ENCODE data around the gene SLC27A3. TPM values are rescaled to one million over a fixed set of nuclear protein-coding genes. Genes with fewer than 3 reads are reported as not detected.

Gene SLC27A3
- total RNA-seq, 1 experiment from 2014 or later, result 11.1 TPM

DNA sequence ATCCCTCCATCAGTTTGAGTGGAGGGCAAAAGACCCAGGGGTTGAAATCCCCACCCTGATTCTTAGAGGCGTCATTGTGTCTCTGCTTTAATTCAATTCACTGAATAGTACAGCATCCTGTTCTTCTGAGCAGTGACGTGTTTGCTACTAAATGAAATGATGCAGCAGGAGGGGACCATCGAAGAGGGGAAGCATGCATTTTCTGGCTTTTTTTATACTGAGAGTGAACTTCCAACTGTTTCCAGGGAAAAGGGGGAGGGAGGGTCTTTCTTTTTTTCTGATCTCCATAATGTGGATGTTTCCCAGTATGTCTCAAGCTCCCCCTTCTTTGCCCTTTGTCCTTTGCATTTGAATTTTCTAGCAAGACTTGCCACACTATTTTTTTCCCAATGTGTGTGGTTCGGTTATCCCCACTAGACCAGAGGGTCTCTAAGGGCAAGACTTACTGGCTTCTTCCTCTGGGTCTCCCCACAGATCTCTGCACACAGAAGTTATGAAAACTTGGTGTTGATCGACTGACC is 44.7 kb upstream of the SLC27A3 start:
- POLR2A ChIA-PET, result interaction anchor here (1.4 to 5.9 kb wide), 2 partner anchors 12 to 15 kb away, joined by 3 to 35 read pairs; no protein-coding TSS in a partner anchor
- Mint-ChIP-seq H3K27me3 (ENCODE audit: insufficient read depth, unreplicated experiment) (no peaks in the 10 kb centered on the region), H3K9me3 (ENCODE audit: unreplicated experiment) (no peaks in the 10 kb centered on the region), H3K36me3 (ENCODE audit: insufficient read depth, unreplicated experiment) (peaks cover 15% of the 10 kb centered on the region), H3K27ac (ENCODE audit: low read depth, unreplicated experiment) (no peak overlapping the region), H3K4me3 (ENCODE audit: unreplicated experiment) (peak overlapping the region; percentile 99), H3K4me1 (ENCODE audit: insufficient read depth, unreplicated experiment) (peaks cover 25% of the 10 kb centered on the region)
- intact Hi-C loops (cut with micrococcal nuclease), result no loop called here
- TF ChIP-seq CTCF (IDR thresholded peaks at IDR 0.05; ENCODE audit: unreplicated experiment), result no peak
- DNase-seq (ENCODE audit: unreplicated experiment), result no peak
- CTCF ChIA-PET, result interaction anchor here (0.5 to 1.9 kb wide), 7 partner anchors 10 to 473 kb away, joined by 3 to 14 read pairs (median 5); no protein-coding TSS in a partner anchor
- BruUV-seq (replicated peaks), result no TSS peak

DNA sequence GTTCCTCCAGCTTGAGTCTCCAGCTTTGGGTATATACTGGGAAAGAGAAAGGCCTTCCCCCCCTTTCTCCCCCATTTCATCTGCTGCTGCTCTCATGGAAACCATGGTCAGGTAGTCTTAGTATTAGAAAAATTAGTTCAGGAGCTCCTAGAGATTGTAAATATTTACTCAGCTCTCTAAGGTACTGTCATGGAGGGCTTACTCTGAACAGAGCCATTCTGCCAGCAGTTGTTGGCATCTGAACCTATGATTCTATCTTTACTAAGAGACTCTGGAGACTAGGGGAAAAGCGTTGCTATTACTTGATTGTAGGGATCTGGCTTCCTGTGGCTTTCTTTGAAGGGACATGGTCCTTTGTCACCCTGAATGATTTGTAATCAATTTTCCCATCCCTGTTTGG is 41.2 kb upstream of the SLC27A3 start:
- H3K9me3 Mint-ChIP-seq (ENCODE audit: unreplicated experiment), result no peaks in the 10 kb centered on the region
- H3K36me3 Mint-ChIP-seq (ENCODE audit: insufficient read depth, unreplicated experiment), result peaks cover 27% of the 10 kb centered on the region
- DNase-seq (ENCODE audit: unreplicated experiment), result no peak
- H3K4me3 Mint-ChIP-seq (ENCODE audit: unreplicated experiment), result no peak overlapping the region
- CTCF ChIA-PET, result interaction anchor here (0.6 to 3.1 kb wide), 7 partner anchors 9 to 1752 kb away, joined by 3 to 21 read pairs (median 4); partner anchors contain the start of gene RAB13
- H3K27me3 Mint-ChIP-seq (ENCODE audit: insufficient read depth, unreplicated experiment), result no peaks in the 10 kb centered on the region
- peaks cover 23% of the 10 kb centered on the region for H3K4me1 Mint-ChIP-seq (ENCODE audit: insufficient read depth, unreplicated experiment)
- H3K27ac Mint-ChIP-seq (ENCODE audit: low read depth, unreplicated experiment), result no peak overlapping the region
- TF ChIP-seq CTCF (IDR thresholded peaks at IDR 0.05; ENCODE audit: unreplicated experiment), result no peak
- POLR2A ChIA-PET, result interaction anchor here (1.0 kb wide), 1 partner anchor 36 kb away, joined by 5 read pairs; no protein-coding TSS in a partner anchor
- BruUV-seq (replicated peaks), result no TSS peak
- intact Hi-C loops (cut with micrococcal nuclease), result no loop called here

- intact Hi-C loops (cut with micrococcal nuclease), result no loop called here
- Mint-ChIP-seq H3K9me3 (ENCODE audit: unreplicated experiment) (no peaks in the 10 kb centered on the region), H3K36me3 (ENCODE audit: insufficient read depth, unreplicated experiment) (peaks cover 32% of the 10 kb centered on the region), H3K4me1 (ENCODE audit: insufficient read depth, unreplicated experiment) (peaks cover 19% of the 10 kb centered on the region), H3K4me3 (ENCODE audit: unreplicated experiment) (no peak overlapping the region), H3K27ac (ENCODE audit: low read depth, unreplicated experiment) (no peak overlapping the region), H3K27me3 (ENCODE audit: insufficient read depth, unreplicated experiment) (no peaks in the 10 kb centered on the region)
- no peak for DNase-seq (ENCODE audit: unreplicated experiment)
- ChIA-PET CTCF (interaction anchor here (0.6 to 3.1 kb wide), 7 partner anchors 14 to 1752 kb away, joined by 3 to 21 read pairs (median 4); partner anchors contain the start of gene RAB13), POLR2A (interaction anchor here (0.6 to 1.0 kb wide), 3 partner anchors 36 to 351 kb away, joined by 3 to 5 read pairs (median 3); no protein-coding TSS in a partner anchor)
- TF ChIP-seq CTCF (IDR thresholded peaks at IDR 0.05; ENCODE audit: unreplicated experiment), result no peak
- no TSS peak for BruUV-seq (replicated peaks)
Measured at GRCh38 chr1:153734396-153735089, 40.7 kb upstream of the SLC27A3 start.

- intact Hi-C loops (cut with micrococcal nuclease), result no loop called here
- Mint-ChIP-seq H3K4me3 (ENCODE audit: unreplicated experiment) (no peak overlapping the region), H3K36me3 (ENCODE audit: insufficient read depth, unreplicated experiment) (peaks cover 38% of the 10 kb centered on the region), H3K4me1 (ENCODE audit: insufficient read depth, unreplicated experiment) (peaks cover 16% of the 10 kb centered on the region), H3K9me3 (ENCODE audit: unreplicated experiment) (no peaks in the 10 kb centered on the region), H3K27me3 (ENCODE audit: insufficient read depth, unreplicated experiment) (no peaks in the 10 kb centered on the region), H3K27ac (ENCODE audit: low read depth, unreplicated experiment) (no peak overlapping the region)
- ChIA-PET CTCF (interaction anchor here (0.9 to 3.1 kb wide), 5 partner anchors 13 to 251 kb away, joined by 3 to 21 read pairs (median 5); partner anchors contain the start of gene RAB13), POLR2A (interaction anchor here (0.6 to 1.2 kb wide), 3 partner anchors 64 to 351 kb away, joined by 3 read pairs; no protein-coding TSS in a partner anchor)
- DNase-seq (ENCODE audit: unreplicated experiment), result no peak
- TF ChIP-seq CTCF (IDR thresholded peaks at IDR 0.05; ENCODE audit: unreplicated experiment), result no peak
- BruUV-seq (replicated peaks), result no TSS peak
Measured at GRCh38 chr1:153735090-153735420, 40.2 kb upstream of the SLC27A3 start.
